ENCODE results near the gene SPRR3. TPM values are rescaled to one million over a fixed set of nuclear protein-coding genes. Genes with fewer than 3 reads are reported as not detected.

The SPRR3 gene, protein sequence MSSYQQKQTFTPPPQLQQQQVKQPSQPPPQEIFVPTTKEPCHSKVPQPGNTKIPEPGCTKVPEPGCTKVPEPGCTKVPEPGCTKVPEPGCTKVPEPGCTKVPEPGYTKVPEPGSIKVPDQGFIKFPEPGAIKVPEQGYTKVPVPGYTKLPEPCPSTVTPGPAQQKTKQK
- total RNA-seq (2021): 0.57 TPM in 1 of 2 replicates, not detected in the other
- Bru-seq, nascent RNA: percentile 23 among the genes with signal in this experiment
- not detected for BruChase-seq, experiment 1, labeled RNA remaining after a 2-hour chase
- percentile 39 among the genes with signal in this experiment for BruChase-seq, experiment 2, labeled RNA remaining after a 6-hour chase
- long read RNA-seq: 0 reads

DNA sequence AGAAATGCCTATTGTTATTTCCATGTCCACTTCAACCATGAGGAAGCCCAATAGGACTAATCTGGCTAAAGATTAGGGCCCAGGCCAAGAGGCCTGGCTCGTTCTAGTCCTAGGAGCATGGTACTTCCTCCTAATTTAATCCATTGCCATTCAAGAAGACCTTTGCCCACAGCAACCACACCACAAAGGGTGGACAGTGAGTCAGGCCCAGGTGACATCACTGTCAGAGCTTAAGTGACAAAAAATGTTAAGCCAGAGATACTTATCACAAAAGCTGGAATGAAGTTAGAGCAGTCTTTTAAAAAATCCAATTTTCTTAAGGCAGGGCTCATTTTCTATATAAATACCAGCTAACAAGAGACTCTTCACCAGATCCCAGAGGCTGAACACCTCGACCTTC, at the start of gene SPRR3:
SPRR3 (plus strand) TSS at position 368 of the 400 bp plus-strand sequence. CDS start 1,272 bp downstream, outside the sequence.
- Histone ChIP-seq H4K20me1 (ENCODE audit: insufficient read depth) (no peaks in the 10 kb centered on the region), H3K4me3 (no peak within 1 kb of the TSS), H3K79me2 (ENCODE audit: low read depth) (no peaks in the 10 kb centered on the region), H3K4me2 (peak within 1 kb of the TSS; percentile 42), H3K36me3 (ENCODE audit: low read depth) (no peaks in the 10 kb centered on the region), H3K4me1 (replicated peaks; ENCODE audit: insufficient read depth) (peaks cover 35% of the 10 kb centered on the region), H2AFZ (no peak within 1 kb of the TSS), H3K9me3 (ENCODE audit: insufficient read depth, low read depth) (no peaks in the 10 kb centered on the region), H3K27me3 (ENCODE audit: insufficient read depth, low read depth) (no peaks in the 10 kb centered on the region), H3K9me2 (ENCODE audit: insufficient read depth) (no peaks in the 10 kb centered on the region), H3K27ac (peak within 1 kb of the TSS; percentile 43), H3F3A (ENCODE audit: insufficient read depth, low read depth) (peaks cover 22% of the 10 kb centered on the region)
- intact Hi-C loops (cut with micrococcal nuclease; ENCODE audit: unreplicated experiment): loop anchor here (1.0 kb wide), 1 partner anchor 39 kb away; no protein-coding TSS in a partner anchor
- no peak for TF ChIP-seq EZH2 (IDR thresholded peaks at IDR 0.05; ENCODE audit: low read depth)
- TF ChIP-seq CTCF (conservative IDR thresholded peaks at IDR 0.05): no peak
- no TSS peak for BruUV-seq (replicated peaks)
- POLR2A ChIA-PET (ENCODE audit: unreplicated experiment): no interaction called here
- DNase-seq: peak; percentile 54 to 92
- CTCF ChIA-PET: no interaction called here

DNA sequence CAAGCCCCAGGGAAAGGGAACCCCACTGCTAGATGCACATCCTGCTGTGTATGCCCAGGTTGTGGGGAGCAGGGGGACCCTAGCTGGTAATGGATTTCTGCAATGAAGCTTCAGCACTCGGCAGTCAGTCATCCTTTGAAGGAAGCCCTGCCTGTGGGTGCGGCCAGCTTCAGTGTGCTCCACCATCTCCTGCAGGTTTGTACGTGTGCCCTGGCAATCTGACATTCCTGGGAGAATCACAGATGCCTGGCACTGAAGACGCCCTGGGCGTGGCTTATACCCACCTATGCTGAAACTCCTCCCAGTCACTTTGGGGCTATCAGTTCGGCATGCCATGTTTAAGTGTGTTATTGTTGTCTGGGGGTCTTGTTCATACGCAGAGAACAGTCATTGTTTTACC, 47.8 kb upstream of the SPRR3 start:
- DNase-seq: peak in 1 of 2 experiments; percentile 59
- H3K36me3 ChIP-seq (ENCODE audit: low read depth): no peaks in the 10 kb centered on the region
- H3F3A ChIP-seq (ENCODE audit: insufficient read depth, low read depth): peaks cover 15% of the 10 kb centered on the region
- intact Hi-C loops (cut with micrococcal nuclease; ENCODE audit: unreplicated experiment): loop anchor here (1.0 to 5.0 kb wide), 2 partner anchors 47 to 79 kb away; partner anchors contain the start of gene SPRR1B
- peak overlapping the region; percentile 67 for H3K27ac ChIP-seq
- CTCF ChIA-PET: interaction anchor here (0.6 kb wide), 1 partner anchor 26 kb away, joined by 3 read pairs; no protein-coding TSS in a partner anchor
- TF ChIP-seq CTCF (conservative IDR thresholded peaks at IDR 0.05) (no peak), EZH2 (IDR thresholded peaks at IDR 0.05; ENCODE audit: low read depth) (no peak)
- no peaks in the 10 kb centered on the region for H3K9me2 ChIP-seq (ENCODE audit: insufficient read depth)
- H4K20me1 ChIP-seq (ENCODE audit: insufficient read depth): no peaks in the 10 kb centered on the region
- no peaks in the 10 kb centered on the region for H3K27me3 ChIP-seq (ENCODE audit: insufficient read depth, low read depth)
- H3K9me3 ChIP-seq (ENCODE audit: insufficient read depth, low read depth): no peaks in the 10 kb centered on the region
- POLR2A ChIA-PET (ENCODE audit: unreplicated experiment): no interaction called here
- H2AFZ ChIP-seq: no peak overlapping the region
- no peak overlapping the region for H3K4me3 ChIP-seq
- H3K79me2 ChIP-seq (ENCODE audit: low read depth): no peaks in the 10 kb centered on the region
- no TSS peak for BruUV-seq (replicated peaks)
- H3K4me2 ChIP-seq: peak overlapping the region; percentile 57
- H3K4me1 ChIP-seq (replicated peaks; ENCODE audit: insufficient read depth): peaks cover 35% of the 10 kb centered on the region

GRCh38 chr1:152954436-152954835, 47.1 kb upstream of the SPRR3 start:
- ChIA-PET CTCF (interaction anchor here (0.6 kb wide), 1 partner anchor 27 kb away, joined by 3 read pairs; no protein-coding TSS in a partner anchor), POLR2A (ENCODE audit: unreplicated experiment) (interaction anchor here (0.6 to 0.7 kb wide), 2 partner anchors 65 to 891 kb away, joined by 3 to 4 read pairs; no protein-coding TSS in a partner anchor)
- Histone ChIP-seq H3K4me3 (0 out of 2 replicates have a peak overlapping the region, but pooled peaks have one; percentile 18), H2AFZ (no peak overlapping the region), H4K20me1 (ENCODE audit: insufficient read depth) (no peaks in the 10 kb centered on the region), H3K27me3 (ENCODE audit: insufficient read depth, low read depth) (no peaks in the 10 kb centered on the region), H3K4me1 (replicated peaks; ENCODE audit: insufficient read depth) (peaks cover 35% of the 10 kb centered on the region), H3K27ac (peak overlapping the region; percentile 67), H3K4me2 (peak overlapping the region; percentile 57), H3F3A (ENCODE audit: insufficient read depth, low read depth) (peaks cover 15% of the 10 kb centered on the region), H3K9me3 (ENCODE audit: insufficient read depth, low read depth) (no peaks in the 10 kb centered on the region), H3K36me3 (ENCODE audit: low read depth) (no peaks in the 10 kb centered on the region), H3K79me2 (ENCODE audit: low read depth) (no peaks in the 10 kb centered on the region), H3K9me2 (ENCODE audit: insufficient read depth) (no peaks in the 10 kb centered on the region)
- peak; percentile 31 to 93 for DNase-seq
- TF ChIP-seq EZH2 (IDR thresholded peaks at IDR 0.05; ENCODE audit: low read depth) (no peak), CTCF (conservative IDR thresholded peaks at IDR 0.05) (no peak)
- intact Hi-C loops (cut with micrococcal nuclease; ENCODE audit: unreplicated experiment): loop anchor here (1.0 to 5.0 kb wide), 2 partner anchors 48 to 78 kb away; partner anchors contain the start of gene SPRR1B
- no TSS peak for BruUV-seq (replicated peaks)

Measured in PC-9 (cell line).